HEK293 (cell line): ENCODE measurements around the gene STX4.

ENCODE experiments used
- CTCF ChIA-PET: fragments of 350-600 bp; formaldehyde crosslinking; extraction: SDS; loops from one replicate; lab custom pipeline; 2021; ENCODE audit warnings: antibody characterized with exemption; lab: Yijun Ruan, JAX
- POLR2A ChIA-PET: fragments of 300-600 bp; formaldehyde crosslinking; extraction: SDS; loops from one replicate; lab custom pipeline; 2020; ENCODE audit warnings: antibody characterized with exemption, inconsistent platforms; lab: Yijun Ruan, JAX
- H3K27ac ChIP-seq: fragments of 200-500 bp; sonication (Bioruptor generic); 2 replicates; pipeline ENCODE4 v1.5.1; 2014; ENCODE audit warnings: low read depth, low read length, control low read depth, inconsistent platforms; ENCODE audit errors: extremely low read depth
- H3K36me3 ChIP-seq, 2 experiments: fragments of 200-500 bp in 1 of 2; sonication (Bioruptor generic) in 1 of 2; 1 replicate in 1 of 2; 2 replicates in 1 of 2; pipeline ENCODE4 v1.5.1; 2014 to 2017; ENCODE audit warnings: inconsistent platforms in 2 of 2, low read length in 2 of 2; ENCODE audit not compliant: control insufficient read depth in 2 of 2, insufficient read depth in 1 of 2
- H3K4me1 ChIP-seq: fragments of 200-500 bp; sonication (Bioruptor generic); 2 replicates; pipeline ENCODE4 v1.5.1; 2014; ENCODE audit warnings: mild to moderate bottlenecking, low read length, inconsistent platforms; ENCODE audit not compliant: control insufficient read depth, insufficient read depth
- H3K4me3 ChIP-seq: 2 replicates; pipeline ENCODE4 v1.5.1; 2011; ENCODE audit warnings: low read depth, mild to moderate bottlenecking, control low read depth, low read length, moderate library complexity
- H3K9me3 ChIP-seq: fragments of 200-500 bp; sonication (Bioruptor generic); 2 replicates; pipeline ENCODE4 v1.5.1; 2014; ENCODE audit warnings: low read depth, low read length, inconsistent platforms; ENCODE audit not compliant: control insufficient read depth, insufficient read depth
- BCL11B ChIP-seq: fragments of 450-650 bp; formaldehyde crosslinking; IDR thresholded peaks from 2 replicates; pipeline ENCODE4 v1.5.1; 2016; ENCODE audit warnings: low read depth, missing biosample characterization, missing genetic modification characterization
- FEZF1 ChIP-seq: fragments of 450-650 bp; formaldehyde crosslinking; IDR thresholded peaks from 2 replicates; pipeline ENCODE4 v1.5.1; 2016; ENCODE audit warnings: missing biosample characterization, missing genetic modification characterization
- GFI1B ChIP-seq: fragments of 450-650 bp; formaldehyde crosslinking; IDR thresholded peaks from 2 replicates; pipeline ENCODE4 v1.5.1; 2016; ENCODE audit warnings: missing biosample characterization, missing genetic modification characterization
- HOXC10 ChIP-seq: sonication (generic); formaldehyde crosslinking; IDR thresholded peaks from 2 replicates; pipeline ENCODE4 v1.8.1; 2023; ENCODE audit warnings: mild to moderate bottlenecking, missing genetic modification reagents
- IKZF3 ChIP-seq: fragments of 450-650 bp; IDR thresholded peaks from 2 replicates; pipeline ENCODE4 v1.5.0; 2018; ENCODE audit warnings: missing biosample characterization, mild to moderate bottlenecking, missing genetic modification characterization, moderate library complexity
- MEIS1 ChIP-seq: sonication (generic); formaldehyde crosslinking; IDR thresholded peaks from 2 replicates; pipeline ENCODE4 v1.8.1; 2022; ENCODE audit warnings: missing genetic modification reagents, mild to moderate bottlenecking, borderline replicate concordance
- SCRT1 ChIP-seq: fragments of 450-650 bp; formaldehyde crosslinking; IDR thresholded peaks from 2 replicates; pipeline ENCODE4 v1.5.1; 2016; ENCODE audit warnings: missing biosample characterization, missing genetic modification characterization, borderline replicate concordance
- WT1 ChIP-seq: fragments of 450-650 bp; formaldehyde crosslinking; IDR thresholded peaks from 2 replicates; pipeline ENCODE4 v1.5.1; 2016; ENCODE audit warnings: missing biosample characterization, missing genetic modification characterization
- ZNF10 ChIP-seq: fragments of 450-650 bp; formaldehyde crosslinking; IDR thresholded peaks from 2 replicates; pipeline ENCODE4 v1.5.1; 2017; ENCODE audit warnings: missing biosample characterization, missing genetic modification characterization
- ZNF121 ChIP-seq: fragments of 450-650 bp; formaldehyde crosslinking; IDR thresholded peaks from 2 replicates; pipeline ENCODE4 v1.5.1; 2016; ENCODE audit warnings: missing biosample characterization, missing genetic modification characterization
- ZNF169 ChIP-seq: fragments of 450-650 bp; formaldehyde crosslinking; IDR thresholded peaks from 2 replicates; pipeline ENCODE4 v1.5.1; 2016; ENCODE audit warnings: missing biosample characterization, missing genetic modification characterization
- ZNF24 ChIP-seq: fragments of 450-650 bp; formaldehyde crosslinking; IDR thresholded peaks from 2 replicates; pipeline ENCODE4 v1.5.1; 2016; ENCODE audit warnings: missing biosample characterization, missing genetic modification characterization
- ZNF248 ChIP-seq: fragments of 450-650 bp; formaldehyde crosslinking; IDR thresholded peaks from 2 replicates; pipeline ENCODE4 v1.5.1; 2017; ENCODE audit warnings: missing biosample characterization, missing genetic modification characterization
- ZNF274 ChIP-seq, 2 experiments: fragments of 200-500 bp in 1 of 2; fragments of 450-650 bp in 1 of 2; sonication (Bioruptor generic) in 1 of 2; formaldehyde crosslinking in 1 of 2; IDR thresholded peaks; 2 replicates each; pipeline versions ENCODE4 v1.5.1 to v1.6.1; 2014 to 2016; ENCODE audit warnings: borderline replicate concordance in 1 of 2, inconsistent platforms in 1 of 2, low read length in 1 of 2, missing biosample characterization in 1 of 2, missing genetic modification characterization in 1 of 2
- ZNF366 ChIP-seq: fragments of 450-650 bp; formaldehyde crosslinking; conservative IDR thresholded peaks from 2 replicates; pipeline ENCODE4 v1.5.1; 2016; ENCODE audit warnings: missing biosample characterization, missing genetic modification characterization
- ZNF560 ChIP-seq: fragments of 450-650 bp; formaldehyde crosslinking; IDR thresholded peaks from 2 replicates; pipeline ENCODE4 v1.5.1; 2017; ENCODE audit warnings: missing biosample characterization, missing genetic modification characterization, borderline replicate concordance
- ZNF621 ChIP-seq: fragments of 450-650 bp; formaldehyde crosslinking; IDR thresholded peaks from 2 replicates; pipeline ENCODE4 v1.5.1; 2017; ENCODE audit warnings: missing biosample characterization, missing genetic modification characterization
- ZNF677 ChIP-seq: fragments of 450-650 bp; IDR thresholded peaks from 2 replicates; pipeline ENCODE4 v1.5.0; 2018; ENCODE audit warnings: missing biosample characterization, mild to moderate bottlenecking, missing genetic modification characterization, moderate library complexity
- ZNF701 ChIP-seq: fragments of 450-650 bp; formaldehyde crosslinking; IDR thresholded peaks from 2 replicates; pipeline ENCODE4 v1.5.1; 2016; ENCODE audit warnings: missing biosample characterization, missing genetic modification characterization
- TF ChIP-seq, protein P1 (sequence below): fragments of 450-650 bp; formaldehyde crosslinking; IDR thresholded peaks from 2 replicates; pipeline ENCODE4 v1.5.1; 2016; ENCODE audit warnings: missing biosample characterization, missing genetic modification characterization
- TF ChIP-seq, protein P2 (sequence below): fragments of 450-650 bp; formaldehyde crosslinking; IDR thresholded peaks from 2 replicates; pipeline ENCODE4 v1.5.0; 2017; ENCODE audit warnings: missing biosample characterization, missing genetic modification characterization, borderline replicate concordance
- TF ChIP-seq, protein P3 (sequence below): fragments of 450-650 bp; formaldehyde crosslinking; IDR thresholded peaks from 2 replicates; pipeline ENCODE4 v1.5.1; 2016; ENCODE audit warnings: missing biosample characterization, missing genetic modification characterization
- TF ChIP-seq, protein P4 (sequence below): fragments of 450-650 bp; formaldehyde crosslinking; IDR thresholded peaks from 2 replicates; pipeline ENCODE4 v1.5.1; 2016; ENCODE audit warnings: missing biosample characterization, missing genetic modification characterization
- TF ChIP-seq, protein P5 (sequence below): IDR thresholded peaks from 2 replicates; pipeline ENCODE4 v1.6.1; 2011; ENCODE audit warnings: mild to moderate bottlenecking, low read depth, low read length, borderline replicate concordance

STX4 gene

DNA sequence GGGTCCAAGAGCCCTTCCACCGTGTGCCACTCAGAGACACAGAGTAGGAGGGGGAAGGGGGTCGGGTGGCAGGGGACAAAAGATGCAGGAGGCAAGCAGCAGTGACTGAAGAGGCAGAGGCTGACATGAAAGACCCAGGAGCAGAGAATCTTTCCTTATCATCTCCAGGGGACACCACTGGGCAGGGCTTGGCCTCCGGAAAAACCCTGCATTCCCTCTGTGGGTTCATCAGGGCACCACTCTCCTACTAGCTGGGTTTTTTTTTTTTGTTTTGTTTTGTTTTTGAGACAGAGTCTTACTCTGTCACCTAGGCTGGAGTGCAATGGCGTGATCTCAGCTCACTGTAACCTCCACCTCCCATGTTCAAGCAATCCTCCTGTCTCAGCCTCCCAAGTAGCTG is 2.1 kb upstream of the STX4 start:
- H3K27ac ChIP-seq, result no peak overlapping the region
- H3K36me3 ChIP-seq, result peaks cover 0 to 13% of the 10 kb centered on the region in 2 experiments; a peak in 1 of 3 replicates
- CTCF ChIA-PET, result interaction anchor here (0.7 to 1.4 kb wide), 3 partner anchors 16 to 62 kb away, joined by 3 to 4 read pairs (median 4); no protein-coding TSS in a partner anchor
- H3K4me1 ChIP-seq, result no peaks in the 10 kb centered on the region
- POLR2A ChIA-PET, result interaction anchor here (0.5 to 0.7 kb wide), 4 partner anchors 14 to 111 kb away, joined by 3 read pairs; no protein-coding TSS in a partner anchor
- H3K4me3 ChIP-seq, result no peak overlapping the region
- H3K9me3 ChIP-seq, result no peaks in the 10 kb centered on the region
- TF ChIP-seq, protein P1, sequence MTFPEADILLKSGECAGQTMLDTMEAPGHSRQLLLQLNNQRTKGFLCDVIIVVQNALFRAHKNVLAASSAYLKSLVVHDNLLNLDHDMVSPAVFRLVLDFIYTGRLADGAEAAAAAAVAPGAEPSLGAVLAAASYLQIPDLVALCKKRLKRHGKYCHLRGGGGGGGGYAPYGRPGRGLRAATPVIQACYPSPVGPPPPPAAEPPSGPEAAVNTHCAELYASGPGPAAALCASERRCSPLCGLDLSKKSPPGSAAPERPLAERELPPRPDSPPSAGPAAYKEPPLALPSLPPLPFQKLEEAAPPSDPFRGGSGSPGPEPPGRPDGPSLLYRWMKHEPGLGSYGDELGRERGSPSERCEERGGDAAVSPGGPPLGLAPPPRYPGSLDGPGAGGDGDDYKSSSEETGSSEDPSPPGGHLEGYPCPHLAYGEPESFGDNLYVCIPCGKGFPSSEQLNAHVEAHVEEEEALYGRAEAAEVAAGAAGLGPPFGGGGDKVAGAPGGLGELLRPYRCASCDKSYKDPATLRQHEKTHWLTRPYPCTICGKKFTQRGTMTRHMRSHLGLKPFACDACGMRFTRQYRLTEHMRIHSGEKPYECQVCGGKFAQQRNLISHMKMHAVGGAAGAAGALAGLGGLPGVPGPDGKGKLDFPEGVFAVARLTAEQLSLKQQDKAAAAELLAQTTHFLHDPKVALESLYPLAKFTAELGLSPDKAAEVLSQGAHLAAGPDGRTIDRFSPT, result no peak
- TF ChIP-seq HOXC10 (CRISPR knock-in tag) (no peak), SCRT1 (tag by site-specific recombination) (no peak)
- TF ChIP-seq, all 188 proteins: peak for 0

DNA sequence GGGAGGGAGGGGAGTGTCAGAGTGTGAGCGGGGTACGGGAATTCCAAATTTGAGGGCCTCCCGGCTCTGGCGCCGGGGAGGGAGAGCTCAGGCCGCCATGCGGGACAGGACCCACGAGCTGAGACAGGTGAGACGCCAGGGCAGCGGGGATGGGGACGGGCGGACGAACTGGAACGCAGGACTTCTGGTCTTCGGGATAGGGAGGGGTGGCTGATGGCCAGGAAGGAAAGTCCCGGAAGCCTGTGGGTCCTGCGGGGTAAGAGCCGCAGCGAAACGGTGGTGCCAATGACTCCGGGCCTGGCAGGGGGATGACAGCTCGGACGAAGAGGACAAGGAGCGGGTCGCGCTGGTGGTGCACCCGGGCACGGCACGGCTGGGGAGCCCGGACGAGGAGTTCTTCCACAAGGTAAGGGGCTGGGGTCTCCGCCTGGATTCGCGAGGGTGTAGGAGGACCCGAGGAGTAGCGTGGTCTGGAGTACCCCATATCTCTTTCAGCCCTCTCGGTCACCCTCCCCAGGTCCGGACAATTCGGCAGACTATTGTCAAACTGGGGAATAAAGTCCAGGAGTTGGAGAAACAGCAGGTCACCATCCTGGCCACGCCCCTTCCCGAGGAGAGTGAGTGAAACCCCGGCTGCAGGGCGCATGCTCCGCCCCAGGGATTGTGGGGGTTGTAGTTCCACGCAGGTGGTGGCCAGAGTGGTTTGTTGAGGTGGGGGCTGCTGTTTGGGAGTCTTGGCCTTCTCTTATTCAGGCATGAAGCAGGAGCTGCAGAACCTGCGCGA is 543 bp downstream of the STX4 start:
- Histone ChIP-seq H3K36me3 (peaks cover 0 to 28% of the 10 kb centered on the region in 2 experiments; a peak in 1 of 3 replicates), H3K9me3 (no peaks in the 10 kb centered on the region), H3K4me1 (no peaks in the 10 kb centered on the region), H3K27ac (peak overlapping the region; percentile 58; the same call in 1 of the 2 replicates), H3K4me3 (peak overlapping the region; percentile 86)
- ChIA-PET POLR2A (interaction anchor here (0.8 to 2.6 kb wide), 7 partner anchors 40 to 1229 kb away, joined by 3 to 18 read pairs (median 4); partner anchors contain the start of genes KAT8, MAZ, ZNF646 and ZNF668), CTCF (interaction anchor here (0.5 to 2.3 kb wide), 2 partner anchors 50 to 51 kb away, joined by 3 to 6 read pairs; no protein-coding TSS in a partner anchor)
- TF ChIP-seq, protein P2, sequence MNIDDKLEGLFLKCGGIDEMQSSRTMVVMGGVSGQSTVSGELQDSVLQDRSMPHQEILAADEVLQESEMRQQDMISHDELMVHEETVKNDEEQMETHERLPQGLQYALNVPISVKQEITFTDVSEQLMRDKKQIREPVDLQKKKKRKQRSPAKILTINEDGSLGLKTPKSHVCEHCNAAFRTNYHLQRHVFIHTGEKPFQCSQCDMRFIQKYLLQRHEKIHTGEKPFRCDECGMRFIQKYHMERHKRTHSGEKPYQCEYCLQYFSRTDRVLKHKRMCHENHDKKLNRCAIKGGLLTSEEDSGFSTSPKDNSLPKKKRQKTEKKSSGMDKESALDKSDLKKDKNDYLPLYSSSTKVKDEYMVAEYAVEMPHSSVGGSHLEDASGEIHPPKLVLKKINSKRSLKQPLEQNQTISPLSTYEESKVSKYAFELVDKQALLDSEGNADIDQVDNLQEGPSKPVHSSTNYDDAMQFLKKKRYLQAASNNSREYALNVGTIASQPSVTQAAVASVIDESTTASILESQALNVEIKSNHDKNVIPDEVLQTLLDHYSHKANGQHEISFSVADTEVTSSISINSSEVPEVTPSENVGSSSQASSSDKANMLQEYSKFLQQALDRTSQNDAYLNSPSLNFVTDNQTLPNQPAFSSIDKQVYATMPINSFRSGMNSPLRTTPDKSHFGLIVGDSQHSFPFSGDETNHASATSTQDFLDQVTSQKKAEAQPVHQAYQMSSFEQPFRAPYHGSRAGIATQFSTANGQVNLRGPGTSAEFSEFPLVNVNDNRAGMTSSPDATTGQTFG (tag by site-specific recombination), result no peak
- TF ChIP-seq ZNF621, result no peak
- no peak for TF ChIP-seq ZNF274 (IDR thresholded peaks at IDR 0.05; ENCODE audit: low read length)
- TF ChIP-seq ZNF274 (tag by site-specific recombination; IDR thresholded peaks at IDR 0.05; ENCODE audit: borderline replicate concordance), result no peak
- TF ChIP-seq, protein P3, sequence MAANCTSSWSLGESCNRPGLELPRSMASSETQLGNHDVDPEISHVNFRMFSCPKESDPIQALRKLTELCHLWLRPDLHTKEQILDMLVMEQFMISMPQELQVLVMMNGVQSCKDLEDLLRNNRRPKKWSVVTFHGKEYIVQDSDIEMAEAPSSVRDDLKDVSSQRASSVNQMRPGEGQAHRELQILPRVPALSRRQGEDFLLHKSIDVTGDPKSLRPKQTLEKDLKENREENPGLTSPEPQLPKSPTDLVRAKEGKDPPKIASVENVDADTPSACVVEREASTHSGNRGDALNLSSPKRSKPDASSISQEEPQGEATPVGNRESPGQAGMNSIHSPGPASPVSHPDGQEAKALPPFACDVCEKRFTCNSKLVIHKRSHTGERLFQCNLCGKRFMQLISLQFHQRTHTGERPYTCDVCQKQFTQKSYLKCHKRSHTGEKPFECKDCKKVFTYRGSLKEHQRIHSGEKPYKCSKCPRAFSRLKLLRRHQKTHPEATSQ (tag by site-specific recombination), result no peak
- TF ChIP-seq ZNF677 (tag by site-specific recombination), result no peak
- no peak for TF ChIP-seq WT1 (tag by site-specific recombination)
- no peak for TF ChIP-seq ZNF121 (tag by site-specific recombination)
- peak; percentile 89 for TF ChIP-seq BCL11B (tag by site-specific recombination)
- TF ChIP-seq ZNF248 (tag by site-specific recombination), result no peak
- 0 out of 2 replicates have a peak, but pooled peaks have one; percentile 30 for TF ChIP-seq ZNF366 (tag by site-specific recombination)
- TF ChIP-seq, protein P4, sequence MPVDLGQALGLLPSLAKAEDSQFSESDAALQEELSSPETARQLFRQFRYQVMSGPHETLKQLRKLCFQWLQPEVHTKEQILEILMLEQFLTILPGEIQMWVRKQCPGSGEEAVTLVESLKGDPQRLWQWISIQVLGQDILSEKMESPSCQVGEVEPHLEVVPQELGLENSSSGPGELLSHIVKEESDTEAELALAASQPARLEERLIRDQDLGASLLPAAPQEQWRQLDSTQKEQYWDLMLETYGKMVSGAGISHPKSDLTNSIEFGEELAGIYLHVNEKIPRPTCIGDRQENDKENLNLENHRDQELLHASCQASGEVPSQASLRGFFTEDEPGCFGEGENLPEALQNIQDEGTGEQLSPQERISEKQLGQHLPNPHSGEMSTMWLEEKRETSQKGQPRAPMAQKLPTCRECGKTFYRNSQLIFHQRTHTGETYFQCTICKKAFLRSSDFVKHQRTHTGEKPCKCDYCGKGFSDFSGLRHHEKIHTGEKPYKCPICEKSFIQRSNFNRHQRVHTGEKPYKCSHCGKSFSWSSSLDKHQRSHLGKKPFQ, result no peak
- TF ChIP-seq ZNF10 (tag by site-specific recombination), result no peak; the same call in 1 of the 2 replicates
- TF ChIP-seq, protein P5, sequence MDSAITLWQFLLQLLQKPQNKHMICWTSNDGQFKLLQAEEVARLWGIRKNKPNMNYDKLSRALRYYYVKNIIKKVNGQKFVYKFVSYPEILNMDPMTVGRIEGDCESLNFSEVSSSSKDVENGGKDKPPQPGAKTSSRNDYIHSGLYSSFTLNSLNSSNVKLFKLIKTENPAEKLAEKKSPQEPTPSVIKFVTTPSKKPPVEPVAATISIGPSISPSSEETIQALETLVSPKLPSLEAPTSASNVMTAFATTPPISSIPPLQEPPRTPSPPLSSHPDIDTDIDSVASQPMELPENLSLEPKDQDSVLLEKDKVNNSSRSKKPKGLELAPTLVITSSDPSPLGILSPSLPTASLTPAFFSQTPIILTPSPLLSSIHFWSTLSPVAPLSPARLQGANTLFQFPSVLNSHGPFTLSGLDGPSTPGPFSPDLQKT, result no peak
- TF ChIP-seq IKZF3, result peak; percentile 84
- TF ChIP-seq GFI1B (tag by site-specific recombination), result no peak
- TF ChIP-seq ZNF169 (tag by site-specific recombination), result no peak
- TF ChIP-seq FEZF1 (tag by site-specific recombination), result no peak
- TF ChIP-seq ZNF560 (tag by site-specific recombination), result no peak
- TF ChIP-seq ZNF24 (tag by site-specific recombination), result no peak
- no peak for TF ChIP-seq ZNF701 (tag by site-specific recombination)
- no peak for TF ChIP-seq MEIS1 (CRISPR knock-in tag)
